Tibial artery (tissue), 4 donors: Measurements from ENCODE around the gene CEP350.

Experiments
- DNase-seq, 2 donors: peaks; one replicate each; pipeline ENCODE4 v3.0.0-alpha.2; 2019
- H3K27ac ChIP-seq, 2 donors: fragments of 200-600 bp; sonication (generic) in 1 of 2; 1 replicate in 1 of 2; 2 replicates in 1 of 2; pipeline ENCODE4 v1.5.1; 2018 to 2019; ENCODE audit warnings: mild to moderate bottlenecking in 1 of 2
- H3K27me3 ChIP-seq, 2 donors: fragments of 200-600 bp; sonication (generic) in 1 of 2; one replicate each; pipeline versions ENCODE4 v1.5.1 to v1.6.0; 2016 to 2019
- H3K36me3 ChIP-seq, 3 donors: fragments of 200-600 bp; sonication (generic) in 2 of 3; one replicate each; pipeline ENCODE4 v1.5.1; 2016 to 2019; ENCODE audit warnings: mild to moderate bottlenecking in 2 of 3
- H3K4me1 ChIP-seq, 4 donors: fragments of 200-600 bp; sonication (generic) in 2 of 4; 1 replicate in 3 of 4; 2 replicates in 1 of 4; pipeline ENCODE4 v1.5.1; 2016 to 2019
- H3K4me3 ChIP-seq, 2 donors: fragments of 200-600 bp; sonication (generic) in 1 of 2; 1 replicate in 1 of 2; 2 replicates in 1 of 2; pipeline ENCODE4 v1.5.1; 2018 to 2019; ENCODE audit warnings: mild to moderate bottlenecking in 2 of 2
- H3K9me3 ChIP-seq, 3 donors: fragments of 200-600 bp; sonication (generic) in 1 of 3; one replicate each; pipeline ENCODE4 v1.5.1; 2016 to 2019
- CTCF ChIP-seq, 2 experiments: fragments of 200-600 bp in 1 of 2; fragments of 450-650 bp in 1 of 2; IDR thresholded peaks; one replicate each; pipeline ENCODE4 v1.5.1; 2017 to 2019; ENCODE audit warnings: antibody characterized with exemption in 2 of 2, mild to moderate bottlenecking in 1 of 2, moderate library complexity in 1 of 2
- intact Hi-C: fragments of 100-400 bp; cut with DNase I; formaldehyde crosslinking; loops from one replicate; pipeline ENCODE4 v1.15.0; 2023; ENCODE audit warnings: low total_unique reads

CEP350 gene

DNA sequence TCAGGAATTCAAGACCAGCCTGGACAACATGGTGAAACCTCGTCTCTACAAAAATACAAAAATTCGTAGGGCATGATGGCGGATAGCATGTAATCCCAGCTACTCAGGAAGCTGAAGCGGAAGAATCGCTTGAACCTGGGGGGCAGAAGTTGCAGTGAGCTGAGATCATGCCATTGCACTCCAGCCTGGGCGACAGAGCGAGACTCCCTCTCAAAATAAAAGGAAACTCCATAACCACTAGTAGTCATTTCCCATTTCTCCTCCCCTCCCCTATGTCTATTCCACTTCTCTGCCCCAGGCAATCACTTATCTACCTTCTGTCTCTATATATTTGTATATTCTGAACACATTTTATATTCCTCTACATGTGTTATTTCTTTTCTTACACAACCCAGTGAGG lies 4.0 kb upstream of the CEP350 start:
- no peak for TF ChIP-seq CTCF (IDR thresholded peaks at IDR 0.05)
- H3K4me1 ChIP-seq, result peaks cover 0 to 7% (median 3%) of the 10 kb centered on the region in 4 donors
- no peaks in the 10 kb centered on the region for H3K9me3 ChIP-seq
- intact Hi-C loops, result loop anchor here (5.0 kb wide), 1 partner anchor 68 kb away; the partner anchor contains the start of gene TOR1AIP1
- no peaks in the 10 kb centered on the region for H3K27me3 ChIP-seq
- no peak for DNase-seq
- H3K36me3 ChIP-seq, result no peaks in the 10 kb centered on the region
- H3K27ac ChIP-seq, result no peak overlapping the region
- no peak overlapping the region for H3K4me3 ChIP-seq

DNA sequence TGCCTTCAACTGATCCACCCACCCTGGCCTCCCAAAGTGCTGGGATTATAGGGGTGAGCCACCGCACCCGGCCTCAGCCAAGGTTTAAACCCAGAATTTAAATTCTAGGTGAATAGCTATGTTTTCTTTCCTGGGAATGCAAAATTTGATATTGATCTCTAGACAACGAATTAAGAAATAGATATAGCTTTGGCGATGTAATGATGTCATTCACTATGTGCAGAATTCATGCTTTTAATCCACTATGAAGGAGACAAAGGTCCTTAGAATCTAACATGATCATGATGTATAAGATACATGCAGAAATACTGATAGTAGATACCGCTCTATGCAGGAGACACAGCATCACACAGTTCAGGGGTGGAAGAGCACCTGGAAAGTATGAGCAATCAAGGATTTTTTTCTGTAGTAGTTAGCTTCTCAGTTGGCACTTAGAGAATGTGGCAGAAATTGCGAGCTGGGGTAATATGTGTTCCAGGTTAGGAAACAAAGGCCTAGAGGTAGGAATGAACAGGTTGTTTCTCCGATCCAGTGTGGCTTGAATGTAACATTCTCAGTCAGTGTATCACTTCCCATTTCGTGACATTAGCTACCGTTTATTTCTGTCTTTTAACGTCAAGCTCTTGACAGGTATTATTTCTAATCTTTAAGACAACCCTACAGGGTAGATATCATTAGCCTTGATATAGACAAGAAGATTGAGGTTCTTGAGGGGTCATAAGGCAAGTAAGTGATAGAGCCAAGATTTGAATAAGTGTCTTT lies 3.0 kb upstream of the CEP350 start:
- Histone ChIP-seq H3K4me1 (peaks cover 0 to 16% (median 9%) of the 10 kb centered on the region in 4 donors), H3K27ac (no peak overlapping the region), H3K4me3 (no peak overlapping the region), H3K9me3 (no peaks in the 10 kb centered on the region), H3K36me3 (no peaks in the 10 kb centered on the region), H3K27me3 (no peaks in the 10 kb centered on the region)
- no peak for TF ChIP-seq CTCF (IDR thresholded peaks at IDR 0.05)
- DNase-seq, result no peak
- intact Hi-C loops, result loop anchor here (5.0 kb wide), 1 partner anchor 69 kb away; the partner anchor contains the start of gene TOR1AIP1

DNA sequence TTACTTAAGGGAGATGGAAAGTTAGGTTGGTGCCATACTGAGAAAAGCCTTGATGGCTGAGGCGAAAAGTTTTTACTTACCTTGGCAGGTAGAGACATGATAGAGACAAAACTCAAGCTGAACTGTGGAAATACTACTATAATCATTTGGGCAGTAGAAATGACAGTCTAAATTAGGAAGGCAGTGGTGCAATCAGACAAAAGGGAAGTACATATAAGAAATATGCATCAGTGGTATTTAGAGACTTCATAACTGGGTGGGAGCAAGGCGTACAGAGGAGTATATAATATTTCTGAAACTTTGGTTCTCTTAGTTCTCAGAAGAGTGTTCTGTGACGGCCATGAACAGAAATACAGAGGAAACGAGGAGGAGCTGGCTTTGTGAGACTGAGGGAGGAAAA lies 2.4 kb upstream of the CEP350 start:
- Histone ChIP-seq H3K4me1 (peaks cover 0 to 23% (median 9%) of the 10 kb centered on the region in 4 donors), H3K4me3 (no peak overlapping the region), H3K36me3 (no peaks in the 10 kb centered on the region), H3K27me3 (no peaks in the 10 kb centered on the region), H3K9me3 (no peaks in the 10 kb centered on the region), H3K27ac (no peak overlapping the region)
- intact Hi-C loops, result loop anchor here (5.0 kb wide), 1 partner anchor 70 kb away; the partner anchor contains the start of gene TOR1AIP1
- TF ChIP-seq CTCF (IDR thresholded peaks at IDR 0.05), result no peak
- DNase-seq, result no peak

DNA sequence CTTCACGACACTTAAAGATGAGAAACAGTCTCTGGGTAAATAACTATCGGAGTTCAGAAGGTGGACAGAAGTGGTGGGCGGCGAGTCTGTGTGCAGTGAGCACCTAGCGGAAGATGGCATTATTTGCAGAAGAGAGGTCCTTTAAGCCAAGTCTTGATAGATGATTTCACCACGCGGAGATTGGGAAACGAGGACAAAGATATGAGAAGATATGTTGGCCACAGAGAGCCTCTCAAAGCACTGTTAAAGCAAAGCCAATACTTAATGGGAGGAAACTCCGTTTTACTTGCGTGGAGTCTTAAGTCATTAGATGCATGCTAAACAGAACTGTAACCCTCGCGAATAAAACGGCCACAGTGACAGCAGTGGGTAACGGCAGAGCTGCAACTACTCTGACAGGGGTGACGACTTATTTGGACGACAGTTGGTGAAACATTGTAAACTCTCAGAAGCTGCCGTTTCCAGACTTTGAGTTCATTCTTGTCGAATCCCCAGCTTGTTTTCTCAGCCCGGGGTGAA lies 577 bp upstream of the CEP350 start:
- Histone ChIP-seq H3K4me1 (peaks cover 0 to 38% (median 14%) of the 10 kb centered on the region in 4 donors), H3K36me3 (no peaks in the 10 kb centered on the region), H3K27ac (peak overlapping the region; percentile 98), H3K27me3 (no peaks in the 10 kb centered on the region), H3K9me3 (no peaks in the 10 kb centered on the region), H3K4me3 (peak overlapping the region; percentile 90 to 97)
- peak in 1 of 2 donors; percentile 60 for DNase-seq
- TF ChIP-seq CTCF (IDR thresholded peaks at IDR 0.05), result peak in 1 of 2 experiments; percentile 34
- intact Hi-C loops, result loop anchor here (5.0 kb wide), 1 partner anchor 72 kb away; the partner anchor contains the start of gene TOR1AIP1

- peak overlapping the region; percentile 98 for H3K27ac ChIP-seq
- H3K36me3 ChIP-seq, result no peaks in the 10 kb centered on the region
- intact Hi-C loops, result no loop called here
- no peak for DNase-seq
- TF ChIP-seq CTCF (IDR thresholded peaks at IDR 0.05), result peak in 1 of 2 experiments; percentile 17
- peaks cover 0 to 44% (median 14%) of the 10 kb centered on the region in 4 donors for H3K4me1 ChIP-seq
- no peaks in the 10 kb centered on the region for H3K27me3 ChIP-seq
- H3K9me3 ChIP-seq, result no peaks in the 10 kb centered on the region
- peak overlapping the region; percentile 90 to 97 for H3K4me3 ChIP-seq
These were observed 674 bp downstream of the CEP350 start for GRCh38 chr1:179955287-179955680.
